Fibroblast of lung (primary cell): ENCODE data around the gene TCTA. TPM values are rescaled to one million over a fixed set of nuclear protein-coding genes. Genes with fewer than 3 reads are reported as not detected.
A peak's percentile ranks its signal among the peaks of the same experiment; 100 is the strongest.

ENCODE experiments used
- DNase-seq, 2 donors: peaks; one replicate each; pipeline versions ENCODE4 v3.0.0 to v3.0.0-alpha.2; 2010; ENCODE audit warnings: low read depth in 2 of 2
- H2AFZ ChIP-seq: 2 replicates; pipeline ENCODE4 v1.5.1; 2012; ENCODE audit warnings: low read length, control low read depth, inconsistent platforms
- H3K27ac ChIP-seq: 2 replicates; pipeline ENCODE4 v1.5.1; 2011; ENCODE audit warnings: low read length, control low read depth; ENCODE audit not compliant: insufficient read depth
- H3K27me3 ChIP-seq: 2 replicates; pipeline ENCODE4 v1.5.1; 2011; ENCODE audit warnings: mild to moderate bottlenecking, low read length; ENCODE audit not compliant: control insufficient read depth, insufficient read depth
- H3K36me3 ChIP-seq: 2 replicates; pipeline ENCODE4 v1.5.1; 2011; ENCODE audit warnings: low read length; ENCODE audit not compliant: control insufficient read depth, insufficient read depth
- H3K4me1 ChIP-seq: 2 replicates; pipeline ENCODE4 v1.5.1; 2011; ENCODE audit warnings: low read length; ENCODE audit not compliant: control insufficient read depth, insufficient read depth; ENCODE audit errors: extremely low read depth
- H3K4me2 ChIP-seq: 2 replicates; pipeline ENCODE4 v1.5.1; 2011; ENCODE audit warnings: low read length, control low read depth; ENCODE audit not compliant: insufficient read depth; ENCODE audit errors: extremely low read depth
- H3K4me3 ChIP-seq, 4 experiments: fragments of 200-600 bp in 1 of 4; sonication (generic) in 1 of 4; replicated peaks in 1 of 4; 2 replicates each; pipeline ENCODE4 v1.5.1; 2011 to 2016; ENCODE audit warnings: low read length in 4 of 4, low read depth in 3 of 4, mild to moderate bottlenecking in 3 of 4, control low read depth in 2 of 4, inconsistent platforms in 1 of 4, mixed read lengths in 1 of 4; ENCODE audit not compliant: insufficient read depth in 1 of 4; ENCODE audit errors: control extremely low read depth in 1 of 4
- H3K79me2 ChIP-seq: 2 replicates; pipeline ENCODE4 v1.5.1; 2012; ENCODE audit warnings: mild to moderate bottlenecking, low read length, inconsistent platforms; ENCODE audit not compliant: control insufficient read depth, insufficient read depth
- H3K9ac ChIP-seq: 2 replicates; pipeline ENCODE4 v1.5.1; 2011; ENCODE audit warnings: mild to moderate bottlenecking, low read length, control low read depth; ENCODE audit not compliant: insufficient read depth
- H3K9me3 ChIP-seq: 2 replicates; pipeline ENCODE4 v1.5.1; 2012; ENCODE audit warnings: low read depth, low read length; ENCODE audit not compliant: control insufficient read depth, insufficient read depth
- H4K20me1 ChIP-seq: 2 replicates; pipeline ENCODE4 v1.5.1; 2011; ENCODE audit warnings: low read length; ENCODE audit not compliant: control insufficient read depth, insufficient read depth; ENCODE audit errors: extremely low read depth
- EZH2 ChIP-seq: IDR thresholded peaks from 2 replicates; pipeline ENCODE4 v1.5.1; 2012; ENCODE audit warnings: low read length, control low read depth, mild to moderate bottlenecking; ENCODE audit errors: missing control alignments
- polyA plus RNA-seq, 2 donors: library from polyadenylated mRNA; depleted of rRNA in 1 of 2; stranded (reverse) in 1 of 2; unstranded in 1 of 2; fragments of >200 nt; gene quantifications; 2 replicates each; pipeline ENCODE4 v1.2.1, GENCODE V29; 2011 to 2012; ENCODE audit warnings: missing spikeins in 1 of 2
- total RNA-seq: library from RNA; depleted of rRNA; stranded (reverse); fragments of >200 nt; gene quantifications from 2 replicates; pipeline ENCODE4 v1.2.1, GENCODE V29; 2014
- TF ChIP-seq, protein P1 (sequence below), 2 donors: IDR thresholded peaks in 1 of 2; conservative IDR thresholded peaks in 1 of 2; 1 replicate in 1 of 2; 2 replicates in 1 of 2; pipeline ENCODE4 v1.5.1; 2011 to 2012; ENCODE audit warnings: low read length in 2 of 2, control low read depth in 1 of 2, inconsistent platforms in 1 of 2, low read depth in 1 of 2, mild to moderate bottlenecking in 1 of 2

TCTA gene
- total and polyA plus RNA-seq, 2 donors (not counting 1 experiment from before 2014, with no cell fraction given): 34.5 to 57.8 TPM

DNA sequence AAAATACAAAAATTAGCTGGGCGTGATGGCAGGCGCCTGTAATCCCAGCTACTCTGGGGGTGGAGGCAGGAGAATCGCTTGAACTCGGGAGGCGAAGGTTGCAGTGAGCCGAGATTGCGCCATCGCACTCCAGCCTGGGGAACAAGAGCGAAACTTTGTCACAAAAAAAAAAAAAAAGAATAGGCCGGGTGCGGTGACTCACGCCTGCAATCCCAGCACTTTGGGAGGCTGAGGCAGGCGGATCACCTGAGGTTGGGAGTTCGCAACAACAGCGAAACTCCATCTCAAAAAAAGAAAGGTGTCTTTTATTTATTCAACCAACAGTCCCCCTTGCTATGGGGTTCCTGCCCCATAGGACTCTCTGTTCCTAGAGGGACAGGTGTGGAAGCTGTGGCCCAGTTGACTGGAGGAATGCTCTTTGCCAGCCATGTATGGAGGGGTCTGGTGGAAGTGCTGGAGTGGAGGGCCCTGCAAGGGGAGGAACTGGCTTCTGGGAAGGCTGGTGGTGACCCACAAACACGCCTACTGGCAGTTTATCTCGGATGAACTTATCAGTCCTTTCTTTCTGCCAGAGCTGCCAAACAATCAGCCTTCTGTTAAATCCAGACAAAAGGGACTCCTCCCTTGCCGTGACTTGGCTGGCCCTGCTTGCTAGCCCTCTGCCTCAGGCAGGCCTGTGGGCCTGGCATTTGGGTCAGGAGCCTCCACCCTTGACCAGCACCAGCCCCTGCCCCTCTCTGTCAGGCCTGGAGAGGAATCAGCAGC is 53.2 kb downstream of the TCTA start:
- Histone ChIP-seq H3K79me2 (no peaks in the 10 kb centered on the region), H3K4me3 (no peak overlapping the region), H3K27ac (no peak overlapping the region), H3K4me2 (no peak overlapping the region), H3K4me1 (peaks cover 19% of the 10 kb centered on the region), H3K9me3 (no peaks in the 10 kb centered on the region), H4K20me1 (no peaks in the 10 kb centered on the region), H3K9ac (no peak overlapping the region), H3K36me3 (no peaks in the 10 kb centered on the region), H2AFZ (no peak overlapping the region), H3K27me3 (no peaks in the 10 kb centered on the region)
- peak in 1 of 2 donors; percentile 51 for DNase-seq
- TF ChIP-seq EZH2: no peak
- TF ChIP-seq, protein P1, sequence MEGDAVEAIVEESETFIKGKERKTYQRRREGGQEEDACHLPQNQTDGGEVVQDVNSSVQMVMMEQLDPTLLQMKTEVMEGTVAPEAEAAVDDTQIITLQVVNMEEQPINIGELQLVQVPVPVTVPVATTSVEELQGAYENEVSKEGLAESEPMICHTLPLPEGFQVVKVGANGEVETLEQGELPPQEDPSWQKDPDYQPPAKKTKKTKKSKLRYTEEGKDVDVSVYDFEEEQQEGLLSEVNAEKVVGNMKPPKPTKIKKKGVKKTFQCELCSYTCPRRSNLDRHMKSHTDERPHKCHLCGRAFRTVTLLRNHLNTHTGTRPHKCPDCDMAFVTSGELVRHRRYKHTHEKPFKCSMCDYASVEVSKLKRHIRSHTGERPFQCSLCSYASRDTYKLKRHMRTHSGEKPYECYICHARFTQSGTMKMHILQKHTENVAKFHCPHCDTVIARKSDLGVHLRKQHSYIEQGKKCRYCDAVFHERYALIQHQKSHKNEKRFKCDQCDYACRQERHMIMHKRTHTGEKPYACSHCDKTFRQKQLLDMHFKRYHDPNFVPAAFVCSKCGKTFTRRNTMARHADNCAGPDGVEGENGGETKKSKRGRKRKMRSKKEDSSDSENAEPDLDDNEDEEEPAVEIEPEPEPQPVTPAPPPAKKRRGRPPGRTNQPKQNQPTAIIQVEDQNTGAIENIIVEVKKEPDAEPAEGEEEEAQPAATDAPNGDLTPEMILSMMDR (conservative IDR thresholded peaks at IDR 0.05 in 1 of 2, IDR thresholded peaks at IDR 0.05 in 1 of 2; ENCODE audit: low read depth in 1 of 2, low read length in 2 of 2): no peak

Other genes starting within 250 kb of the TCTA start
- gene CCDC71, start 246.1 kb upstream of the TCTA start, total RNA-seq: 16.4 and 17.8 TPM in 2 replicates
- gene CCDC71, start 246.1 kb upstream of the TCTA start, polyA plus RNA-seq: 13.0 and 16.1 TPM in 2 replicates
- gene KLHDC8B, start 240.8 kb upstream of the TCTA start, total RNA-seq: 40.5 and 42.6 TPM in 2 replicates
- gene KLHDC8B, start 240.8 kb upstream of the TCTA start, polyA plus RNA-seq: 26.7 and 34.4 TPM in 2 replicates
- 1.5 TPM in 2 replicates for gene C3orf62, start 135.2 kb upstream of the TCTA start, total RNA-seq
- 1.2 and 1.3 TPM in 2 replicates for gene C3orf62, start 135.2 kb upstream of the TCTA start, polyA plus RNA-seq
- 20.3 and 28.7 TPM in 2 replicates for gene USP4, start 72.4 kb upstream of the TCTA start, total RNA-seq
- gene USP4, start 72.4 kb upstream of the TCTA start, polyA plus RNA-seq: 47.1 and 53.9 TPM in 2 replicates
- 447 and 456 TPM in 2 replicates for gene GPX1, start 54.1 kb upstream of the TCTA start, total RNA-seq
- 227 and 428 TPM in 2 replicates for gene GPX1, start 54.1 kb upstream of the TCTA start, polyA plus RNA-seq
- gene RHOA, start 447 bp upstream of the TCTA start, total RNA-seq: 352 and 548 TPM in 2 replicates
- gene RHOA, start 447 bp upstream of the TCTA start, polyA plus RNA-seq: 727 and 1,002 TPM in 2 replicates
- 0.77 and 2.6 TPM in 2 replicates for gene AMT, start 10.1 kb downstream of the TCTA start, total RNA-seq
- gene AMT, start 10.1 kb downstream of the TCTA start, polyA plus RNA-seq: 2.0 and 2.7 TPM in 2 replicates
- gene NICN1, start 16.9 kb downstream of the TCTA start, total RNA-seq: 3.3 and 5.6 TPM in 2 replicates
- 9.0 and 10.5 TPM in 2 replicates for gene NICN1, start 16.9 kb downstream of the TCTA start, polyA plus RNA-seq
- 19.8 and 48.7 TPM in 2 replicates for gene DAG1, start 57.8 kb downstream of the TCTA start, total RNA-seq
- gene DAG1, start 57.8 kb downstream of the TCTA start, polyA plus RNA-seq: 48.7 and 49.8 TPM in 2 replicates
- under 0.01 TPM in 2 replicates for gene BSN, start 142.1 kb downstream of the TCTA start, total RNA-seq
- 0.01 TPM in 2 replicates for gene BSN, start 142.1 kb downstream of the TCTA start, polyA plus RNA-seq